ENCODE measurements around the gene ULBP1. TPM values are rescaled to one million over a fixed set of nuclear protein-coding genes. Genes with fewer than 3 reads are reported as not detected.
"Not testable (repeated sequence)": the region's sequence is repeated elsewhere in the genome, so short reads cannot be mapped to it uniquely, and the experiment has no call there.

Gene ULBP1
- total RNA-seq, 8 experiments from 2014 or later: 1.7 to 12.2 (median 4.4) TPM

GRCh38 chr6:149959806-149960205 is 3.9 kb upstream of the ULBP1 start:
- 38 to 80% (median 50%) methylated on average over 1 to 2 of the region's 4 CpGs; no CpG with 5 or more reads in 5 of the 10 experiments for WGBS, 10 experiments
- H3K27ac ChIP-seq; ATAC-seq (replicated peaks in 6 of 8); H3K4me1 ChIP-seq (replicated peaks in 1 of 2); in situ Hi-C loops (cut with MboI; ENCODE audit: low pct_unique_long_range_greater_than_20kb in 2 of 9, low sequenced_read_pairs in 9 of 9, unreplicated experiment in 9 of 9); H3K4me3 ChIP-seq: not testable (repeated sequence)

DNA sequence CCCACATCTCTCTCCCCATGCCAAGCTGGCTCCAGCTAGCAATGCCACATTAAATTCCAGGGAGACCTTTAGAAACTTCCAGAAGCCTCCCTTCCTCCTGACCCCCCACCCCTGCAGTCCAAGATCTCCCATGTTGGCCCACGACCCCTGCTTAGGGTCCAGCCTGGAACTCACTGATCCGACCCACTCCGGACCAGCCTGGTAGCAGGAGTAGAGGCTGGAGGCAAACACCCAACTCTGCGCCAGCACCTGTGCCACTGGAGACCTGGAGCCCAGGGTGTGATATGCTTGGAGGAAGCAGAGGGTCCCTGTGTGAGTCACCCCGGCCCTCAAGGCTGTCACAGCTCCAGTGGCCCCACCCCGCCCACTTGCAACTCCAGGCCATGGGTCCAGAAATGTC is 3.3 kb upstream of the ULBP1 start:
- Histone ChIP-seq H3K4me1 (replicated peaks in 1 of 2) (peaks cover 5 to 9% of the 10 kb centered on the region in 2 donors), H3K27ac (no peak overlapping the region), H3K4me3 (no peak overlapping the region)
- in situ Hi-C loops (cut with MboI; ENCODE audit: low pct_unique_long_range_greater_than_20kb in 2 of 9, low sequenced_read_pairs in 9 of 9, unreplicated experiment in 9 of 9): no loop called here
- 55 to 80% methylated on average over 2 to 4 of the region's 6 CpGs; no CpG with 5 or more reads in 8 of the 10 experiments for WGBS, 10 experiments
- no peak for ATAC-seq (replicated peaks in 6 of 8)

DNA sequence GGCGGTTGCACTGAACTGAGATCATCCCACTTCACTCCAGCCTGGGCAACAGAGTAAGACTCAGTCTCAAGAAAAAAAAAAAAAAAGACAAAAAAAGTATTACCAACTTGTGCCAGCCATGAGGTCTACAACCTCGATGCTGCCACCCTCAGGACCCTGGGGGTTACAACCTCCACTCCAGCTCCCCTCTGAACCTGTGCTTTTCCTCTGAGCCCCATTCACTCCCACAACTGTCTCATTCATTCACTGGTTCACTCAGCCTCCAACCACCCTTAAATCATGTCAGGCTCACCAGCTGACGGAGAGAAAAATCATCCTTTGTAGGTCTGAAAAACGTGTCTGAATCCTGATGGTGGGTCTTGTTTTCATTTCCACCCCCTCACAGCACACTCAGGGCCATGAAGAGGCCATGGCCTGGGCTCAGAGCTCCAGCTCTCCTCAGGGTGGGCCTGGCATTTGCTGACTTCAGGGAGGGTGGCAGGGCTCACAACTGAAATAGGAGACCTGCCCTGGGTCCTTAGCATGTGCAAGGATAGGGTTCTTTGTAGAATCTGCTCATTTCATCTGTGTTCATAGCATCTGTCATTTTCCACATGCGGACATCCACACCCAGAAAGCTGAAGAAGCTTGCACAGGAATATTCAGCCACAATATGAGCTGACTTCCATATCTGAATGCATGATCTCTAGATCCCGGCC is 1.9 kb upstream of the ULBP1 start:
- Histone ChIP-seq H3K4me1 (replicated peaks in 1 of 2) (peaks cover 5 to 10% of the 10 kb centered on the region in 2 donors), H3K4me3 (no peak overlapping the region), H3K27ac (no peak overlapping the region)
- in situ Hi-C loops (cut with MboI; ENCODE audit: low pct_unique_long_range_greater_than_20kb in 2 of 9, low sequenced_read_pairs in 9 of 9, unreplicated experiment in 9 of 9): no loop called here
- no peak for ATAC-seq (replicated peaks in 6 of 8)
- WGBS, 10 experiments: 20 to 100% (median 56%) methylated on average over 1 to 6 of the region's 6 CpGs; no CpG with 5 or more reads in 2 of the 10 experiments

- H3K27ac ChIP-seq: peak overlapping the region; percentile 15 to 77
- 72 to 100% (median 100%) methylated on average over 2 to 3 of the region's 7 CpGs; no CpG with 5 or more reads in 7 of the 10 experiments for WGBS, 10 experiments
- peak in 1 of 8 experiments; percentile 1 for ATAC-seq (replicated peaks in 6 of 8)
- peak overlapping the region; percentile 41 to 90 (median 43) for H3K4me3 ChIP-seq
- H3K4me1 ChIP-seq (replicated peaks in 1 of 2): peaks cover 5 to 10% of the 10 kb centered on the region in 2 donors
- in situ Hi-C loops (cut with MboI; ENCODE audit: low pct_unique_long_range_greater_than_20kb in 2 of 9, low sequenced_read_pairs in 9 of 9, unreplicated experiment in 9 of 9): no loop called here
Measured at GRCh38 chr6:149962461-149963211, 1.1 kb upstream of the ULBP1 start.

- peak; percentile 42 to 66 (median 50) for ATAC-seq (replicated peaks in 6 of 8)
- WGBS, 10 experiments: 0 to 15% (median 4%) methylated on average over 1 to 7 of the region's 8 CpGs; no CpG with 5 or more reads in 7 of the 10 experiments
Measured at GRCh38 chr6:149963212-149963461, 606 bp upstream of the ULBP1 start.

DNA sequence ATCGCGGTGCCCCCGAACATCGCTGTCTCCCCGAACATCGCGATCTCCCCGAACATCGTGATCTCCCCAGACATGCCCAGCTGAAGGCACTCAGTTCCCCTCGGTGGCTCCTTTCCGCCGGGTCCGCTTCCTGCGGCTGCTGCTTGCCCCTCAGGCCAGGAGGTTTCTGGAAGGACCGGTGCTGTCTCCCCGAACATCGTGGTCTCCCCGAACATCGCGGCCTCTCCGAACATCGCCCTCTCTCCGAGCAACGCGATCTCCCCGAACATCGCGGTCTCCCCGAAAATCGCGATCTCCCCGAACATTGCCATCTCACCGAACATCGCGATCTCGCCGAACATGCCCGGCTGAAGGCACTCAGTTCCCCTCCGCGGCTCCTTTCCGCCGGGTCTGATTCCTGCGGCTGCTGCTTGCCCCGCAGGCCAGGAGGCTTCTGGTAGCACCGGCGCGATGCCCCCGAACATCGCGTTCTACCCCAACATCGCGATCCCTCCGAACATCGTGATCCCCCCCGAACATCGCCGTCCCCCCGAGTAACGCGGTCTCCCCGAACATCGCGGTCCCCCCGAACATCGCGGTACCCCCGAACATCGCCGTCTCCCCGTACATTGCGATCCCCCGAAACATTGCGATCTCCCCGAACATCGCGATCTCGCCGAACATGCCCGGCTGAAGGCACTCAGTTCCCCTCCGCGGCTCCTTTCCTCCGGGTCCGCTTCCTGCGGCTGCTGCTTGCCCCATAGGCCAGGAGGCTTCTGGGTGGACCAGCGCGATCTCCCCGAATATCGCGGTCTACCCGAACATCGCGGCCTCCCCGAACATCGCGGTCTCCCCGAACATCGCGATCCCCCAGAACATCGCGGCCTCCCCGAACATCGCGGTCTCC is 808 bp downstream of the ULBP1 start:
- peaks cover 5 to 10% of the 10 kb centered on the region in 2 donors for H3K4me1 ChIP-seq (replicated peaks in 1 of 2)
- H3K4me3 ChIP-seq: peak overlapping the region; percentile 41 to 90 (median 43)
- WGBS, 10 experiments: 0% methylated on average over 1 to 19 of the region's 103 CpGs; no CpG with 5 or more reads in 6 of the 10 experiments
- in situ Hi-C loops (cut with MboI; ENCODE audit: low pct_unique_long_range_greater_than_20kb in 2 of 9, low sequenced_read_pairs in 9 of 9, unreplicated experiment in 9 of 9): no loop called here
- no peak overlapping the region for H3K27ac ChIP-seq
- ATAC-seq (replicated peaks in 6 of 8): peak in 3 of 8 experiments; percentile 4 to 6 (median 5)

More at GRCh38 chr6:149963212-149963461, 606 bp upstream of the ULBP1 start:
- in situ Hi-C loops (cut with MboI; ENCODE audit: low pct_unique_long_range_greater_than_20kb in 2 of 9, low sequenced_read_pairs in 9 of 9, unreplicated experiment in 9 of 9): no loop called here
- peak overlapping the region; percentile 41 to 90 (median 43) for H3K4me3 ChIP-seq
- H3K27ac ChIP-seq: peak overlapping the region; percentile 15 to 77
- H3K4me1 ChIP-seq (replicated peaks in 1 of 2): peaks cover 5 to 10% of the 10 kb centered on the region in 2 donors

DNA sequence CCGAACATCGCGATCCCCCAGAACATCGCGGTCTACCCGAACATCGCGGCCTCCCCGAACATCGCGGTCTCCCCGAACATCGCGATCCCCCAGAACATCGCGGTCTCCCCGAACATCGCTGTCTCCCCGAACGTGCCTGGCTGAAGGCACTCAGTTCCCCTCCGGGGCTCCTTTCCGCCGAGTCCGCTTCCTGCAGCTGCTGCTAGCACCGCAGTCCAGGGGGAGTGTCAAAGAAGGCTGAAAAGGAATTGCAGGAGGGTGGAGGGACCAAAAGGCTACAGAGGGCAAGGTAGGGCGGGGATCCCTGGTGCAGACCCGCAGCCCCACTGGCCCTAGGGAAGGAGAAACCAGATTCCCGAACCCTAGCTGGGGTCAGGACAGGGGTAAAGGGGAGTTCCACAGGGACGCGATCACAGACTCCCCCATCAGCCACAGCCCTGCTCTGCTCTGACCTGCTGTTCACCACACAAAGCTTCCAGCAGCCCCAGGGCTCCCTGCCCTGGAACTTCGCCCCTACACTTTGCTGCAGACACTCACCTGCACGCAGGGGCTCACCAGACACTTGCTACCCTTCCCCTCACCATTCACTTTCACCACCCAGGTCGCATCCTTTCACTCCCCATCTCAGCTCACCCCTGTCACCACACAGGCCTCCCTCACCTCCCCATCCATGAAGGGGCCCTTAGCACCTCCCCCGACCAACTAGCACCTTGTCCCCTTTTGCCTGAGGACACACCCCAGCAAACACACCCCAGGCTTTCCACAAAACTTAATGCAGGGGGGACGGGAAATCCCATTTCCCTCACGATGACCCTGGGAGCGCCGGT is 1.7 kb downstream of the ULBP1 start:
- Histone ChIP-seq H3K4me1 (replicated peaks in 1 of 2) (peaks cover 5 to 10% of the 10 kb centered on the region in 2 donors), H3K27ac (no peak overlapping the region), H3K4me3 (peak overlapping the region; percentile 41 to 90 (median 43))
- in situ Hi-C loops (cut with MboI; ENCODE audit: low pct_unique_long_range_greater_than_20kb in 2 of 9, low sequenced_read_pairs in 9 of 9, unreplicated experiment in 9 of 9): no loop called here
- peak in 2 of 8 experiments; percentile 2 to 4 for ATAC-seq (replicated peaks in 6 of 8)
- WGBS, 10 experiments: 0 to 68% (median 43%) methylated on average over 2 to 16 of the region's 38 CpGs; no CpG with 5 or more reads in 5 of the 10 experiments

DNA sequence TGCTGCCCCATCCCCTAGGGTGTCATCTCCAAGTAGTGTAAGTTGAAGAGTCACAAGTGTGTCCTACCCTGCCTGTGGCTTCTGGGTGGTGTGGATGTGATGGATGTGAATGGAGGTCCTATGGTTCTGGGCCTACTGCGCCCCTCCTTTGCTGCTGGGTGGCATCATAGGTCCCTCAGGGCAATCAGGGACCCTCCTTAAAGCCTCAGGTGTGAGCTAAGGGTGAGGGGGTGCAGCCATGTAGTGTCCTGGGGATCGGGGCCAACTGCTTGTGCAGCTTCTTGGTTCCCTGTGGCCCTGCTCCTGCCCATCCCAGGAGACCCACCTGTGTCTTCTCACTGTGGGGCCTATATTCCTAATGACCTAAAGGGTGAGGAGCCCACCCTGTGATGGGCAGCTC is 2.6 kb downstream of the ULBP1 start:
- ATAC-seq (replicated peaks in 6 of 8); in situ Hi-C loops (cut with MboI; ENCODE audit: low pct_unique_long_range_greater_than_20kb in 2 of 9, low sequenced_read_pairs in 9 of 9, unreplicated experiment in 9 of 9); H3K4me3 ChIP-seq; H3K27ac ChIP-seq: not testable (repeated sequence)
- H3K4me1 ChIP-seq (replicated peaks in 1 of 2): peaks cover 5 to 10% of the 10 kb centered on the region in 2 donors
- no CpG with 5 or more reads among the region's 2 CpGs for WGBS, 10 experiments

- H3K4me3 ChIP-seq: no peak overlapping the region
- H3K27ac ChIP-seq: no peak overlapping the region
- H3K4me1 ChIP-seq (replicated peaks in 1 of 2): peaks cover 5 to 10% of the 10 kb centered on the region in 2 donors
- no peak for ATAC-seq (replicated peaks in 6 of 8)
- 59 to 94% (median 82%) methylated on average over 2 to 4 of the region's 4 CpGs; no CpG with 5 or more reads in 3 of the 10 experiments for WGBS, 10 experiments
- in situ Hi-C loops (cut with MboI; ENCODE audit: low pct_unique_long_range_greater_than_20kb in 2 of 9, low sequenced_read_pairs in 9 of 9, unreplicated experiment in 9 of 9): no loop called here
Measured at GRCh38 chr6:149967591-149967990, 3.8 kb downstream of the ULBP1 start.

- in situ Hi-C loops (cut with MboI; ENCODE audit: low pct_unique_long_range_greater_than_20kb in 2 of 9, low sequenced_read_pairs in 9 of 9, unreplicated experiment in 9 of 9); H3K4me1 ChIP-seq (replicated peaks in 1 of 2); H3K27ac ChIP-seq; H3K4me3 ChIP-seq; ATAC-seq (replicated peaks in 6 of 8): not testable (repeated sequence)
- 10 to 100% (median 43%) methylated on average over 1 of the region's 2 CpGs; no CpG with 5 or more reads in 5 of the 10 experiments for WGBS, 10 experiments
Measured at GRCh38 chr6:149967999-149968398, 4.3 kb downstream of the ULBP1 start.

GRCh38 chr6:149968909-149969308 is 5.2 kb downstream of the ULBP1 start:
- 43 to 100% (median 78%) methylated on average over 1 to 2 of the region's 2 CpGs; no CpG with 5 or more reads in 2 of the 10 experiments for WGBS, 10 experiments

GRCh38 chr6:149969635-149970034 is 5.9 kb downstream of the ULBP1 start:
- peaks cover 0 to 5% of the 10 kb centered on the region in 2 donors for H3K4me1 ChIP-seq (replicated peaks in 1 of 2)
- no peak for ATAC-seq (replicated peaks in 6 of 8)
- in situ Hi-C loops (cut with MboI; ENCODE audit: low pct_unique_long_range_greater_than_20kb in 2 of 9, low sequenced_read_pairs in 9 of 9, unreplicated experiment in 9 of 9): no loop called here
- WGBS, 10 experiments: 83% methylated on average over 1 of the region's 2 CpGs; no CpG with 5 or more reads in 9 of the 10 experiments
- H3K27ac ChIP-seq: no peak overlapping the region
- no peak overlapping the region for H3K4me3 ChIP-seq

More at GRCh38 chr6:149968909-149969308, 5.2 kb downstream of the ULBP1 start:
- H3K4me3 ChIP-seq; ATAC-seq (replicated peaks in 6 of 8); in situ Hi-C loops (cut with MboI; ENCODE audit: low pct_unique_long_range_greater_than_20kb in 2 of 9, low sequenced_read_pairs in 9 of 9, unreplicated experiment in 9 of 9); H3K27ac ChIP-seq; H3K4me1 ChIP-seq (replicated peaks in 1 of 2): not testable (repeated sequence)
